K562 (cell line): ENCODE results near the gene ZNF787. TPM values are rescaled to one million over a fixed set of nuclear protein-coding genes. Genes with fewer than 3 reads are reported as not detected.

ENCODE experiments used
- CEBPG ChIP-seq, 3 experiments: fragments of 200-800 bp in 1 of 3; sonication (Bioruptor generic) in 1 of 3; sonication (generic) in 1 of 3; formaldehyde crosslinking in 1 of 3; IDR thresholded peaks in 2 of 3; conservative IDR thresholded peaks in 1 of 3; 2 replicates each; pipeline versions ENCODE4 v1.6.1 to v1.8.0; 2016 to 2022; ENCODE audit warnings: missing compliant biosample characterization in 2 of 3, missing genetic modification characterization in 2 of 3, mild to moderate bottlenecking in 1 of 3, missing genetic modification reagents in 1 of 3
- DPF2 ChIP-seq: fragments of 450-650 bp; IDR thresholded peaks from 2 replicates; pipeline ENCODE4 v1.6.1; 2016
- E2F6 ChIP-seq, 2 experiments: IDR thresholded peaks; 2 replicates each; pipeline ENCODE4 v1.6.1; 2011; ENCODE audit warnings: borderline replicate concordance in 1 of 2, control low read depth in 1 of 2, low read depth in 1 of 2, low read length in 1 of 2, mild to moderate bottlenecking in 1 of 2, mixed read lengths in 1 of 2, moderate library complexity in 1 of 2; ENCODE audit not compliant: insufficient read depth in 1 of 2, insufficient read length in 1 of 2, poor library complexity in 1 of 2, severe bottlenecking in 1 of 2; ENCODE audit errors: extremely low read depth in 1 of 2
- HBP1 ChIP-seq: fragments of 450-650 bp; formaldehyde crosslinking; IDR thresholded peaks from 2 replicates; pipeline ENCODE4 v1.4.0; 2022; ENCODE audit warnings: missing genetic modification characterization
- HDAC6 ChIP-seq: IDR thresholded peaks from 2 replicates; pipeline ENCODE4 v1.6.1; 2012; ENCODE audit warnings: low read depth, mild to moderate bottlenecking, control low read depth, inconsistent platforms, low read length, moderate library complexity
- NEUROD1 ChIP-seq: fragments of 150-350 bp; IDR thresholded peaks from 2 replicates; pipeline ENCODE4 v1.6.1; 2014; ENCODE audit warnings: borderline replicate concordance, low read length, low read depth; ENCODE audit not compliant: partially characterized antibody
- PBX2 ChIP-seq, 2 experiments: IDR thresholded peaks in 1 of 2; conservative IDR thresholded peaks in 1 of 2; 2 replicates each; pipeline ENCODE4 v1.6.1; 2016; ENCODE audit warnings: low read depth in 2 of 2, mild to moderate bottlenecking in 1 of 2, missing compliant biosample characterization in 1 of 2, missing genetic modification characterization in 1 of 2, moderate library complexity in 1 of 2
- TCFL5 ChIP-seq: fragments of 250-450 bp; sonication (Bioruptor Pico); conservative IDR thresholded peaks from 2 replicates; pipeline ENCODE4 v1.6.1; 2021; ENCODE audit warnings: mild to moderate bottlenecking, moderate library complexity, matching md5 sums
- VEZF1 ChIP-seq: fragments of 200-800 bp; sonication (Bioruptor generic); IDR thresholded peaks from 2 replicates; pipeline ENCODE4 v1.6.1; 2017; ENCODE audit warnings: missing genetic modification characterization, missing compliant biosample characterization
- ZBTB33 ChIP-seq: sonication (generic); formaldehyde crosslinking; IDR thresholded peaks from 2 replicates; pipeline ENCODE4 v1.8.1; 2023; ENCODE audit warnings: mild to moderate bottlenecking, missing genetic modification reagents
- ZHX1 ChIP-seq: fragments of 150-350 bp; conservative IDR thresholded peaks from 2 replicates; pipeline ENCODE4 v1.6.1; 2014; ENCODE audit warnings: low read length
- ZKSCAN3 ChIP-seq: fragments of 250-450 bp; sonication (Bioruptor Pico); IDR thresholded peaks from 2 replicates; pipeline ENCODE4 v1.4.0; 2020
- polyA plus RNA-seq, 8 experiments: library from polyadenylated mRNA; depleted of rRNA in 4 of 8; stranded (reverse) in 5 of 8; unstranded in 3 of 8; fragments of >200 nt; fragmentation: Nextera tagmentation in 2 of 8; fragmentation: Illumina TruSeq in 1 of 8; extraction: Ambion mirVana in 2 of 8; extraction: Trizol in 1 of 8; gene quantifications; 2 replicates each; pipeline versions ENCODE4 v1.2.1 to v1.2.3, GENCODE V29; 2011 to 2014; ENCODE audit warnings: inconsistent platforms in 1 of 8, missing spikeins in 1 of 8
- total RNA-seq, 7 experiments: library from RNA; depleted of rRNA in 6 of 7; stranded (reverse); fragments of >200 nt in 6 of 7; fragmentation: Illumina TruSeq in 2 of 7; extraction: Trizol in 2 of 7; gene quantifications; 2 replicates each; pipeline versions ENCODE4 v1.2.1 to v1.2.3, GENCODE V29; 2011 to 2021; ENCODE audit warnings: low replicate concordance in 1 of 7

Gene ZNF787
- total and polyA plus RNA-seq, 9 of the 15 experiments (the other 6 are each of a cell fraction or from before 2014, with no cell fraction given), result 0.45 to 77.6 (median 7.3) TPM

GRCh38 chr19:56080669-56081401, 40.3 kb downstream of the ZNF787 start (continued):
- no peak for TF ChIP-seq E2F6 (IDR thresholded peaks at IDR 0.05; ENCODE audit: borderline replicate concordance in 1 of 2, extremely low read depth in 1 of 2, insufficient read depth in 1 of 2, insufficient read length in 1 of 2, low read depth in 1 of 2, low read length in 1 of 2, poor library complexity in 1 of 2, severe bottlenecking in 1 of 2)
- TF ChIP-seq NEUROD1, result no peak
- no peak for TF ChIP-seq CEBPG (CRISPR knock-in tag; IDR thresholded peaks at IDR 0.05)
- no peak for TF ChIP-seq CEBPG (tag; conservative IDR thresholded peaks at IDR 0.05 in 1 of 2, IDR thresholded peaks at IDR 0.05 in 1 of 2)
- TF ChIP-seq HBP1 (CRISPR knock-in tag), result no peak
- no peak for TF ChIP-seq ZKSCAN3
- TF ChIP-seq PBX2 (CRISPR knock-in tag; IDR thresholded peaks at IDR 0.05; ENCODE audit: low read depth), result no peak
- no peak for TF ChIP-seq PBX2 (tag; conservative IDR thresholded peaks at IDR 0.05; ENCODE audit: low read depth)
- no peak for TF ChIP-seq ZHX1
- peak; percentile 86 for TF ChIP-seq VEZF1 (CRISPR knock-in tag)
- TF ChIP-seq HDAC6, result no peak
- TF ChIP-seq ZBTB33 (CRISPR knock-in tag), result no peak
- TF ChIP-seq DPF2, result 0 out of 2 replicates have a peak, but pooled peaks have one; percentile 19
- TF ChIP-seq TCFL5 (CRISPR knock-in tag), result no peak
